DND-41 (cell line): ENCODE measurements around the gene CELSR1.

ENCODE experiments used
- EZH2 ChIP-seq: IDR thresholded peaks from 3 replicates; pipeline ENCODE4 v1.6.1; 2012; ENCODE audit warnings: borderline replicate concordance, low read depth, mild to moderate bottlenecking, moderate library complexity, low read length, inconsistent platforms; ENCODE audit not compliant: severe bottlenecking
- TF ChIP-seq, protein P1 (sequence below): IDR thresholded peaks from 2 replicates; pipeline ENCODE4 v1.5.1; 2012; ENCODE audit warnings: borderline replicate concordance, low read length, moderate library complexity, mild to moderate bottlenecking; ENCODE audit not compliant: poor library complexity, severe bottlenecking; ENCODE audit errors: extremely low read depth

DNA sequence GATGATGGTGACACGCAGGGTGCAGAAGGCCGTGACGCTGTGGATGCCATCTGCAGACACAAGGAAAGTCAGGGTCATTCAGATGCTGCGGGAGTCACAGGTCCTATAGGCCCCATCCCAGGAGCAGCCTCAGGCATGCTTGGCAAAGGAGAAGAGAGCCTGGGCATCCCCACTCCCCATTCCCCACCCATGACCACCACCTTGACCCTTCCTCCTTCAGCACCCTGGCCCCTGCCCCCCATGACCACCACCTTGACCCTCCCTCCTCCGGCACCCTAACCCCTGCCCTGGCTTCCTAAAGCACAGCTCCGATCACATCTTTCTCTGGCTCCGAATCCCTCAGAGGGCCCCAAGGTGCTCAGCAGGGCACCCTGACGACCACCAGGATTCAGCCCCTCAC is 73.1 kb downstream of the CELSR1 start:
- TF ChIP-seq, protein P1, sequence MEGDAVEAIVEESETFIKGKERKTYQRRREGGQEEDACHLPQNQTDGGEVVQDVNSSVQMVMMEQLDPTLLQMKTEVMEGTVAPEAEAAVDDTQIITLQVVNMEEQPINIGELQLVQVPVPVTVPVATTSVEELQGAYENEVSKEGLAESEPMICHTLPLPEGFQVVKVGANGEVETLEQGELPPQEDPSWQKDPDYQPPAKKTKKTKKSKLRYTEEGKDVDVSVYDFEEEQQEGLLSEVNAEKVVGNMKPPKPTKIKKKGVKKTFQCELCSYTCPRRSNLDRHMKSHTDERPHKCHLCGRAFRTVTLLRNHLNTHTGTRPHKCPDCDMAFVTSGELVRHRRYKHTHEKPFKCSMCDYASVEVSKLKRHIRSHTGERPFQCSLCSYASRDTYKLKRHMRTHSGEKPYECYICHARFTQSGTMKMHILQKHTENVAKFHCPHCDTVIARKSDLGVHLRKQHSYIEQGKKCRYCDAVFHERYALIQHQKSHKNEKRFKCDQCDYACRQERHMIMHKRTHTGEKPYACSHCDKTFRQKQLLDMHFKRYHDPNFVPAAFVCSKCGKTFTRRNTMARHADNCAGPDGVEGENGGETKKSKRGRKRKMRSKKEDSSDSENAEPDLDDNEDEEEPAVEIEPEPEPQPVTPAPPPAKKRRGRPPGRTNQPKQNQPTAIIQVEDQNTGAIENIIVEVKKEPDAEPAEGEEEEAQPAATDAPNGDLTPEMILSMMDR = no peak
- TF ChIP-seq EZH2 = no peak
